GM23338 (cell line): ENCODE data around the gene SF3B4.

Experiments used
- CREB1 ChIP-seq: fragments of 250-450 bp; sonication (Bioruptor Pico); IDR thresholded peaks from 2 replicates; pipeline ENCODE4 v1.5.0; 2020; ENCODE audit warnings: low read depth, mild to moderate bottlenecking, moderate library complexity
- CTCF ChIP-seq, 2 experiments: fragments of 200-600 bp in 1 of 2; sonication (generic) in 1 of 2; conservative IDR thresholded peaks; 2 replicates each; pipeline versions ENCODE4 v1.5.1 to v1.6.1; 2016 to 2017; ENCODE audit warnings: antibody characterized with exemption in 2 of 2, low read depth in 2 of 2, mild to moderate bottlenecking in 2 of 2, moderate library complexity in 1 of 2
- EZH2 ChIP-seq: fragments of 200-600 bp; sonication (generic); IDR thresholded peaks from one replicate; pipeline ENCODE4 v1.8.0; 2017; ENCODE audit warnings: antibody characterized with exemption, mild to moderate bottlenecking, low read depth; ENCODE audit not compliant: unreplicated experiment
- EZH2phosphoT487 ChIP-seq: fragments of 200-600 bp; sonication (generic); IDR thresholded peaks from one replicate; pipeline ENCODE4 v1.8.1; 2018; ENCODE audit warnings: antibody characterized with exemption; ENCODE audit not compliant: unreplicated experiment
- JUNB ChIP-seq: IDR thresholded peaks from one replicate; pipeline ENCODE4 v1.6.1; 2016; ENCODE audit warnings: antibody characterized with exemption; ENCODE audit not compliant: unreplicated experiment
- NANOG ChIP-seq: IDR thresholded peaks from 2 replicates; pipeline ENCODE4 v1.6.1; 2016; ENCODE audit warnings: antibody characterized with exemption, borderline replicate concordance
- POLR2AphosphoS5 ChIP-seq: IDR thresholded peaks from 2 replicates; pipeline ENCODE4 v1.6.1; 2016; ENCODE audit warnings: antibody characterized with exemption, low read depth
- STAT1 ChIP-seq: IDR thresholded peaks from one replicate; pipeline ENCODE4 v1.6.1; 2016; ENCODE audit warnings: antibody characterized with exemption; ENCODE audit not compliant: unreplicated experiment
- ZNF114 ChIP-seq: fragments of 250-450 bp; sonication (Bioruptor Pico); IDR thresholded peaks from 2 replicates; pipeline ENCODE4 v1.5.0; 2020; ENCODE audit warnings: mild to moderate bottlenecking, moderate library complexity
- ZNF331 ChIP-seq: fragments of 250-450 bp; sonication (Bioruptor Pico); IDR thresholded peaks from 2 replicates; pipeline ENCODE4 v1.5.0; 2020; ENCODE audit warnings: low read depth, mild to moderate bottlenecking, moderate library complexity
- TF ChIP-seq, protein P1 (sequence below): IDR thresholded peaks from one replicate; pipeline ENCODE4 v1.6.1; 2018; ENCODE audit warnings: antibody characterized with exemption; ENCODE audit not compliant: unreplicated experiment

DNA sequence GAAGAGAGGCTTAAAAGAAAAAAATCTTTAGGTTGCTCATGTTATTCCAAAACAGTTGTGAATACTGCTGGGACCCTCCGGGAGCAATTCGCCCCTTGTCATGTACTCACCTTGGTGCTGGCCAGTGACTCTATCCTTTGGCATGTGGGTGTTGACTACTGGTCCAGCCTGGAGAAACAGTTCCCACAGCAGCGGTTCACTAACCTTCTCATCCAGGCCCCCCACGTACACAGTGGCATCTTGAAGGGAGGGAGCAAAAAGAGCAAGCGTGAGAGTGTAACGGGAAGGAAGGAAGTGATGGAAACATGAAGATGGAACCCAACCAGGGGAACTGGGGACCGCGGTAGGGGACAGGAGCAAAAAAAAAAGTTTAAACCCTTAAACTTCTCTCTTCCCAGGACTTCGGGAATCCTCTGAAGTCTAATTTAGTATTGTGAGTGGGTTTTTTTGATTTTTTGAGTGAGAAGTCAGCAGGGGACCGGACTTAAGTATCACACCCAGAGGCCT is 494 bp downstream of the SF3B4 start:
- no peak for TF ChIP-seq POLR2AphosphoS5
- TF ChIP-seq EZH2, result no peak
- TF ChIP-seq CTCF (conservative IDR thresholded peaks at IDR 0.05; ENCODE audit: low read depth in 2 of 2), result no peak
- no peak for TF ChIP-seq EZH2phosphoT487
- TF ChIP-seq, protein P1, sequence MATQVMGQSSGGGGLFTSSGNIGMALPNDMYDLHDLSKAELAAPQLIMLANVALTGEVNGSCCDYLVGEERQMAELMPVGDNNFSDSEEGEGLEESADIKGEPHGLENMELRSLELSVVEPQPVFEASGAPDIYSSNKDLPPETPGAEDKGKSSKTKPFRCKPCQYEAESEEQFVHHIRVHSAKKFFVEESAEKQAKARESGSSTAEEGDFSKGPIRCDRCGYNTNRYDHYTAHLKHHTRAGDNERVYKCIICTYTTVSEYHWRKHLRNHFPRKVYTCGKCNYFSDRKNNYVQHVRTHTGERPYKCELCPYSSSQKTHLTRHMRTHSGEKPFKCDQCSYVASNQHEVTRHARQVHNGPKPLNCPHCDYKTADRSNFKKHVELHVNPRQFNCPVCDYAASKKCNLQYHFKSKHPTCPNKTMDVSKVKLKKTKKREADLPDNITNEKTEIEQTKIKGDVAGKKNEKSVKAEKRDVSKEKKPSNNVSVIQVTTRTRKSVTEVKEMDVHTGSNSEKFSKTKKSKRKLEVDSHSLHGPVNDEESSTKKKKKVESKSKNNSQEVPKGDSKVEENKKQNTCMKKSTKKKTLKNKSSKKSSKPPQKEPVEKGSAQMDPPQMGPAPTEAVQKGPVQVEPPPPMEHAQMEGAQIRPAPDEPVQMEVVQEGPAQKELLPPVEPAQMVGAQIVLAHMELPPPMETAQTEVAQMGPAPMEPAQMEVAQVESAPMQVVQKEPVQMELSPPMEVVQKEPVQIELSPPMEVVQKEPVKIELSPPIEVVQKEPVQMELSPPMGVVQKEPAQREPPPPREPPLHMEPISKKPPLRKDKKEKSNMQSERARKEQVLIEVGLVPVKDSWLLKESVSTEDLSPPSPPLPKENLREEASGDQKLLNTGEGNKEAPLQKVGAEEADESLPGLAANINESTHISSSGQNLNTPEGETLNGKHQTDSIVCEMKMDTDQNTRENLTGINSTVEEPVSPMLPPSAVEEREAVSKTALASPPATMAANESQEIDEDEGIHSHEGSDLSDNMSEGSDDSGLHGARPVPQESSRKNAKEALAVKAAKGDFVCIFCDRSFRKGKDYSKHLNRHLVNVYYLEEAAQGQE, result no peak
- no peak for TF ChIP-seq STAT1
- no peak for TF ChIP-seq ZNF114 (CRISPR knock-in tag)
- TF ChIP-seq ZNF331, result no peak
- TF ChIP-seq NANOG, result no peak
- no peak for TF ChIP-seq JUNB
- no peak for TF ChIP-seq CREB1 (CRISPR knock-in tag)
